Ishikawa (cell line): ENCODE data around the gene DBN1.

ENCODE experiments used
- EGR1 ChIP-seq: IDR thresholded peaks from 2 replicates; pipeline ENCODE4 v1.6.1; 2012
- EP300 ChIP-seq: IDR thresholded peaks from 2 replicates; pipeline ENCODE4 v1.6.1; 2012; ENCODE audit warnings: borderline replicate concordance
- FOXM1 ChIP-seq: IDR thresholded peaks from 2 replicates; pipeline ENCODE4 v1.6.1; 2012; ENCODE audit warnings: low read depth, borderline replicate concordance
- MAX ChIP-seq: IDR thresholded peaks from 2 replicates; pipeline ENCODE4 v1.6.1; 2012
- RAD21 ChIP-seq: IDR thresholded peaks from 2 replicates; pipeline ENCODE4 v1.6.1; 2012; ENCODE audit warnings: low read depth
- REST ChIP-seq: IDR thresholded peaks from 2 replicates; pipeline ENCODE4 v1.6.1; 2012; ENCODE audit warnings: low read depth, mild to moderate bottlenecking
- TAF1 ChIP-seq: IDR thresholded peaks from 2 replicates; pipeline ENCODE4 v1.6.1; 2012; ENCODE audit warnings: low read depth, mild to moderate bottlenecking
- TCF12 ChIP-seq: IDR thresholded peaks from 2 replicates; pipeline ENCODE4 v1.6.1; 2012; ENCODE audit warnings: low read depth
- TEAD4 ChIP-seq: IDR thresholded peaks from 2 replicates; pipeline ENCODE4 v1.6.1; 2012
- YY1 ChIP-seq: IDR thresholded peaks from 2 replicates; pipeline ENCODE4 v1.6.1; 2012; ENCODE audit warnings: low read depth
- ZBTB7A ChIP-seq: IDR thresholded peaks from 2 replicates; pipeline ENCODE4 v1.6.1; 2012; ENCODE audit warnings: low read depth

Gene DBN1

GRCh38 chr5:177479774-177480173, 6.3 kb upstream of the DBN1 start:
- TF ChIP-seq YY1, result no peak
- TF ChIP-seq TEAD4, result no peak
- TF ChIP-seq RAD21, result no peak

GRCh38 chr5:177478711-177479646, 5.5 kb upstream of the DBN1 start:
- no peak for TF ChIP-seq EP300
- no peak for TF ChIP-seq MAX
- TF ChIP-seq RAD21, result no peak
- no peak for TF ChIP-seq TAF1

- TF ChIP-seq FOXM1, result no peak
Observed at GRCh38 chr5:177477701-177478477, 4.5 kb upstream of the DBN1 start.

GRCh38 chr5:177476531-177477233, 3.2 kb upstream of the DBN1 start:
- TF ChIP-seq ZBTB7A (no peak), RAD21 (no peak), FOXM1 (no peak), EGR1 (no peak), TCF12 (no peak)

- no peak for TF ChIP-seq YY1
- peak; percentile 29; the same call in 1 of the 2 replicates for TF ChIP-seq MAX
- no peak for TF ChIP-seq EGR1
- no peak for TF ChIP-seq REST
Observed at GRCh38 chr5:177475563-177476427, 2.4 kb upstream of the DBN1 start.

GRCh38 chr5:177474846-177475562, 1.6 kb upstream of the DBN1 start:
- TF ChIP-seq RAD21 (no peak), ZBTB7A (no peak), EGR1 (no peak)

- TF ChIP-seq RAD21 (no peak), REST (no peak), TEAD4 (no peak), TCF12 (no peak), FOXM1 (no peak), MAX (0 out of 2 replicates have a peak, but pooled peaks have one; percentile 5)
Observed at GRCh38 chr5:177474002-177474476, 605 bp upstream of the DBN1 start.
